ENCODE results near the gene MUC13.

- TF ChIP-seq POLR2AphosphoS5 (IDR thresholded peaks at IDR 0.05; ENCODE audit: borderline replicate concordance, low read depth, low read length) = no peak
- TF ChIP-seq EZH2 (IDR thresholded peaks at IDR 0.05) = no peak
Measured at GRCh38 chr3:124856677-124857076, 77.9 kb downstream of the MUC13 start.

Measured in SK-N-MC (cell line).